ENCODE results near the gene SMG6.

- no peak for TF ChIP-seq POLR2A (IDR thresholded peaks at IDR 0.05)
- no peak for TF ChIP-seq CTCF (IDR thresholded peaks at IDR 0.05)
- no peak for TF ChIP-seq POLR2AphosphoS5 (IDR thresholded peaks at IDR 0.05)
Observed at GRCh38 chr17:2317796-2318195, 14.2 kb upstream of the SMG6 start.

Data from upper lobe of left lung (tissue), 4 donors.